Sigmoid colon (tissue), 7 donors: ENCODE data around the gene KRT85. TPM values are rescaled to one million over a fixed set of nuclear protein-coding genes. Genes with fewer than 3 reads are reported as not detected.
"Not testable (repeated sequence)": the region's sequence is repeated elsewhere in the genome, so short reads cannot be mapped to it uniquely, and the experiment has no call there.

Experiments used
- DNase-seq: peaks from one replicate; pipeline ENCODE4 v3.0.0-alpha.2; 2019
- H3K27ac ChIP-seq, 4 donors: fragments of 200-600 bp; sonication (generic); one replicate each; pipeline ENCODE4 v1.5.1; 2016 to 2019; ENCODE audit warnings: mild to moderate bottlenecking in 1 of 4
- H3K27me3 ChIP-seq, 3 donors: fragments of 200-600 bp; sonication (generic); one replicate each; pipeline ENCODE4 v1.5.1; 2019; ENCODE audit warnings: mild to moderate bottlenecking in 1 of 3
- H3K36me3 ChIP-seq, 4 donors: fragments of 200-600 bp; sonication (generic); one replicate each; pipeline ENCODE4 v1.5.1; 2016 to 2019
- H3K4me1 ChIP-seq, 4 donors: fragments of 200-600 bp; sonication (generic); one replicate each; pipeline ENCODE4 v1.5.1; 2017 to 2019
- H3K4me3 ChIP-seq, 4 donors: fragments of 200-600 bp; sonication (generic); one replicate each; pipeline ENCODE4 v1.5.1; 2017 to 2019; ENCODE audit warnings: mild to moderate bottlenecking in 2 of 4, moderate library complexity in 1 of 4
- H3K9me3 ChIP-seq, 4 donors: fragments of 200-600 bp in 3 of 4; sonication (generic) in 3 of 4; one replicate each; pipeline versions ENCODE4 v1.5.1 to v1.6.1; 2013 to 2019
- EP300 ChIP-seq, 4 donors: sonication (generic); formaldehyde crosslinking; IDR thresholded peaks; one replicate each; pipeline ENCODE4 v1.6.1; 2017; ENCODE audit warnings: antibody characterized with exemption in 4 of 4
- POLR2A ChIP-seq, 2 donors: fragments of 450-650 bp; IDR thresholded peaks; one replicate each; pipeline ENCODE4 v1.6.1; 2016; ENCODE audit warnings: antibody characterized with exemption in 2 of 2, mild to moderate bottlenecking in 2 of 2, moderate library complexity in 2 of 2
- POLR2AphosphoS5 ChIP-seq, 4 donors: sonication (generic); formaldehyde crosslinking; IDR thresholded peaks; one replicate each; pipeline ENCODE4 v1.6.1; 2017; ENCODE audit warnings: antibody characterized with exemption in 4 of 4
- WGBS, 2 donors: extraction: QIAGEN DNeasy Blood & Tissue Kit; methylation state at CpG; one replicate each; pipeline ENCODE4 v1.1.7; 2013; 5-methylcytosine and 5-hydroxymethylcytosine counted together
- intact Hi-C: fragments of 100-400 bp; cut with DNase I; formaldehyde crosslinking; loops from one replicate; pipeline ENCODE4 v1.15.1; 2023
- polyA plus RNA-seq, 3 donors: library from polyadenylated mRNA; stranded (reverse); fragments of 200-250 nt; gene quantifications; one replicate each; pipeline ENCODE4 v1.2.3, GENCODE V29; 2013
- total RNA-seq, 4 donors: library from RNA; depleted of rRNA; stranded (reverse); fragments of >200 nt; gene quantifications; one replicate each; pipeline ENCODE4 v1.1.0, GENCODE V29; 2016
- TF ChIP-seq, protein P1 (sequence below), 4 experiments: fragments of 450-650 bp in 3 of 4; fragments of 200-600 bp in 1 of 4; IDR thresholded peaks; one replicate each; pipeline ENCODE4 v1.5.1; 2016 to 2019; ENCODE audit warnings: antibody characterized with exemption in 4 of 4, mild to moderate bottlenecking in 3 of 4, moderate library complexity in 2 of 4
- donor health status: healthy with polysubstance abuse.
- donor health status: Bipolar disorder and iron deficiency.
- donor health status: healthy.

Gene KRT85
- total and polyA plus RNA-seq, 7 donors, result not detected

DNA sequence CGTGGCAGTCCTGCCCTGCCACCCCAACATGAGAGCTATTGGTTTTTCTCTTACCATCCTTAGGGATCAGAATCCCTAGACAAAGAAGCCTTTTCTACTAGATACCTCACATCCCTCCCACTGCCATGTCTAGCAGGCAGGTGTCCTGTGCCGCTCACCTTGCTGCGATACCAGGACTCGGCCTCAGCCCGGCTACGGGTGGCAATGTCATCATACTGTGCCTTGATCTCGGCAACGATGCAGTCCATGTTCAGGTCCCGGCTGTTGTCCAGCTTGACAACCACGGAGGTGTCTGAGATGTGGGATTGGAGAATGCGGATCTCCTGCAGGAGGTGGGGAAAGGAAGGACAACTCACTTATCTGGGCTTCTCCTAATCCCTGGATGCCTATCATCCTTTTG lies 50.6 kb downstream of the KRT85 start:
- H3K27me3 ChIP-seq, result peaks cover 0 to 5% (median 3%) of the 10 kb centered on the region in 3 donors

DNA sequence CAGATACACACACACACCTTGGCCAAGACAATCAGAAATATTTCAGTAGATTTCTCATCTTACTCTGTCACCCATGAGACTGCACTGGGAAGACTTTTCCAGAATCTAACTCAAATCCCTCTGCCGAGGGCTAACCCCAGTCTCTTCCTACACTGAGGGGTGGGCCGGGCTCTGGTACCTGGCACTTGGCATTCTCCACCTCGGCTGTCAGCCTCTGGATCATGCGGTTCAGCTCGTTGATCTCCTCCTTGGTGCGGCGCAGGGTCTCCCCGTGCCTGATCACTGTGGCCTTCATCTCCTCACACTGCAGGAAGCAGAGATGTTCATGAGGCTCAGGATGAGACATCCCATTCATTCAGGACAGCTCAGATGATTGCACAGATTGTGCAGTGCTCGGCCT lies 51.0 kb downstream of the KRT85 start:
- Histone ChIP-seq H3K27me3 (peaks cover 0 to 5% (median 3%) of the 10 kb centered on the region in 3 donors), H3K27ac (no peak overlapping the region), H3K9me3 (no peaks in the 10 kb centered on the region), H3K4me3 (no peak overlapping the region), H3K4me1 (peaks cover 0 to 11% (median 3%) of the 10 kb centered on the region in 4 donors), H3K36me3 (no peaks in the 10 kb centered on the region)
- no peak for TF ChIP-seq EP300 (IDR thresholded peaks at IDR 0.05)
- TF ChIP-seq POLR2A (IDR thresholded peaks at IDR 0.05), result no peak
- TF ChIP-seq, protein P1, sequence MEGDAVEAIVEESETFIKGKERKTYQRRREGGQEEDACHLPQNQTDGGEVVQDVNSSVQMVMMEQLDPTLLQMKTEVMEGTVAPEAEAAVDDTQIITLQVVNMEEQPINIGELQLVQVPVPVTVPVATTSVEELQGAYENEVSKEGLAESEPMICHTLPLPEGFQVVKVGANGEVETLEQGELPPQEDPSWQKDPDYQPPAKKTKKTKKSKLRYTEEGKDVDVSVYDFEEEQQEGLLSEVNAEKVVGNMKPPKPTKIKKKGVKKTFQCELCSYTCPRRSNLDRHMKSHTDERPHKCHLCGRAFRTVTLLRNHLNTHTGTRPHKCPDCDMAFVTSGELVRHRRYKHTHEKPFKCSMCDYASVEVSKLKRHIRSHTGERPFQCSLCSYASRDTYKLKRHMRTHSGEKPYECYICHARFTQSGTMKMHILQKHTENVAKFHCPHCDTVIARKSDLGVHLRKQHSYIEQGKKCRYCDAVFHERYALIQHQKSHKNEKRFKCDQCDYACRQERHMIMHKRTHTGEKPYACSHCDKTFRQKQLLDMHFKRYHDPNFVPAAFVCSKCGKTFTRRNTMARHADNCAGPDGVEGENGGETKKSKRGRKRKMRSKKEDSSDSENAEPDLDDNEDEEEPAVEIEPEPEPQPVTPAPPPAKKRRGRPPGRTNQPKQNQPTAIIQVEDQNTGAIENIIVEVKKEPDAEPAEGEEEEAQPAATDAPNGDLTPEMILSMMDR (IDR thresholded peaks at IDR 0.05), result no peak
- TF ChIP-seq POLR2AphosphoS5 (IDR thresholded peaks at IDR 0.05), result no peak
- intact Hi-C loops, result no loop called here
- DNase-seq, result no peak
- WGBS, 2 donors, result 84 to 95% methylated on average over 9 of the region's 9 CpGs

More for the DNA sequence above, 50.6 kb downstream of the KRT85 start:
- no peak for DNase-seq
- H3K9me3 ChIP-seq, result no peaks in the 10 kb centered on the region
- TF ChIP-seq, protein P1 (IDR thresholded peaks at IDR 0.05), result no peak
- TF ChIP-seq EP300 (IDR thresholded peaks at IDR 0.05), result no peak
- no peak for TF ChIP-seq POLR2AphosphoS5 (IDR thresholded peaks at IDR 0.05)
- no peak for TF ChIP-seq POLR2A (IDR thresholded peaks at IDR 0.05)
- H3K4me3 ChIP-seq, result no peak overlapping the region
- no peak overlapping the region for H3K27ac ChIP-seq
- H3K36me3 ChIP-seq, result no peaks in the 10 kb centered on the region
- intact Hi-C loops, result no loop called here
- peaks cover 0 to 11% (median under 1%) of the 10 kb centered on the region in 4 donors for H3K4me1 ChIP-seq
- WGBS, 2 donors, result 89 to 96% methylated on average over 11 of the region's 11 CpGs

DNA sequence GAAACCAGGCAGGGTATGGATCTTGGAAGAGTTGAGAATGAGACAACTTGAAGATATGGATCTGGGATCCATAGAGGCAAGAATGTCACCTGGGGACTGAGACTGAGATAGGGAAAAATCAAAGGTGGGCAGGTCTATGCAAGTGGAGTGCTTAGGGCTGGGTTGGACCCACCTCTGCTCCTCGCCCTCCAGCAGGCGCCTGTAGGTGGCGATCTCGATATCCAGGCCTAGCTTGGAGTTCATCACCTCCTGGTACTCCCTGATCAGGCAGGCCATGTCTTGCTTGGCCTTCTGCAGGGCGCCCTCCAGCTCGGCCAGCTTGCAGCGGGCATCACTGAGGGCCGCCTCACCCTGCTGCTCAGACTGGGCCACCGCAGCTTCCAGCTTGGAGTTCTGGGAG lies 51.6 kb downstream of the KRT85 start:
- 61 to 69% methylated on average over 9 of the region's 9 CpGs for WGBS, 2 donors
- H3K36me3 ChIP-seq, DNase-seq, H3K9me3 ChIP-seq, H3K27ac ChIP-seq, H3K4me3 ChIP-seq, H3K27me3 ChIP-seq, intact Hi-C loops: not testable (repeated sequence)
- H3K4me1 ChIP-seq, result peaks cover 0 to 12% (median 8%) of the 10 kb centered on the region in 4 donors

DNA sequence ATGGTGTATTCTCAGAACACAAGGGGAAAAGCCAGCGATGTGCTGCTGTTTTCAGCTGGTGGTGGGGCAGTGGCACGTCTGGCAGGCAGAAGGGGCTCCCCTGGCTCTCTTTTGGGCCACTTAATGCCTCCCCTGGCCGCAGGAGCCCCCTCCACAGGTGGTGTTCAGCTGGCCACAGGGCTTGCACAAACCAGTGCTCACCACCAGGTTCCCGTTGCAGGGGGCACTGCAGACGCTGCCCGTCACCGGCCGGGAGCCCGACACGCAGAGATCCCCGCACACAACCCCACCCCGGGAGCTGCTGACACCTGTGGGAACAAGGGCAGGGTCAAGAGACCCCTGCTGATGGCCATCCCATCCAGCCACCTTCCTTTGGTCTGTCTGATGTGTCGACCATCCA lies 52.8 kb downstream of the KRT85 start:
- Histone ChIP-seq H3K4me3 (no peak overlapping the region), H3K4me1 (peaks cover 0 to 17% (median 9%) of the 10 kb centered on the region in 4 donors), H3K9me3 (no peaks in the 10 kb centered on the region), H3K36me3 (no peaks in the 10 kb centered on the region), H3K27me3 (peaks cover 0 to 3% (median under 1%) of the 10 kb centered on the region in 3 donors), H3K27ac (no peak overlapping the region)
- TF ChIP-seq POLR2A (IDR thresholded peaks at IDR 0.05) (no peak), EP300 (IDR thresholded peaks at IDR 0.05) (no peak)
- TF ChIP-seq, protein P1 (IDR thresholded peaks at IDR 0.05), result no peak
- intact Hi-C loops, result no loop called here
- 83 to 87% methylated on average over 13 of the region's 13 CpGs for WGBS, 2 donors
- no peak for DNase-seq

DNA sequence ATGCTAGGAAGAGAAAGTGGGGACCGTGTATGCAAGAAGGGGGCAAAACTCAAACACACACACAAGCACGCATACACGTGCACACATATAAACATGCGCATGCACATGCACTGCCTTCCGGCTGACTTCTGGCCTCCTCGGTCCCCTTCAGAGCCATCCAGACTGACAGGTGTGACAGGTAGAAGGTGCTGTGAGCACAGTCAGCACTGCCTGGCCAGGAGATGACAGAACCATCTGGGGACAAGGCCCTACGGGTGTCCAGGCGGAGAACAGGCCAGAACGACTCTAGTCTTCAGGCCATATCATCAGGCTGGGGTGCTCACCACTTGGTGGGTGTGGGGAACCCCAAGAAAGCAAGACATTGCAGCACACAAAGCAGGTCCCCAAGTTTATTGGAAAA lies 53.4 kb downstream of the KRT85 start:
- peaks cover 0 to 3% (median 0%) of the 10 kb centered on the region in 3 donors for H3K27me3 ChIP-seq
- no peaks in the 10 kb centered on the region for H3K9me3 ChIP-seq
- no peak overlapping the region for H3K27ac ChIP-seq
- TF ChIP-seq POLR2A (IDR thresholded peaks at IDR 0.05) (no peak), POLR2AphosphoS5 (IDR thresholded peaks at IDR 0.05) (no peak)
- intact Hi-C loops, result no loop called here
- no peak for DNase-seq
- H3K36me3 ChIP-seq, result no peaks in the 10 kb centered on the region
- 83 to 89% methylated on average over 9 of the region's 9 CpGs for WGBS, 2 donors
- H3K4me3 ChIP-seq, result no peak overlapping the region
- H3K4me1 ChIP-seq, result peaks cover 0 to 18% (median 12%) of the 10 kb centered on the region in 4 donors

DNA sequence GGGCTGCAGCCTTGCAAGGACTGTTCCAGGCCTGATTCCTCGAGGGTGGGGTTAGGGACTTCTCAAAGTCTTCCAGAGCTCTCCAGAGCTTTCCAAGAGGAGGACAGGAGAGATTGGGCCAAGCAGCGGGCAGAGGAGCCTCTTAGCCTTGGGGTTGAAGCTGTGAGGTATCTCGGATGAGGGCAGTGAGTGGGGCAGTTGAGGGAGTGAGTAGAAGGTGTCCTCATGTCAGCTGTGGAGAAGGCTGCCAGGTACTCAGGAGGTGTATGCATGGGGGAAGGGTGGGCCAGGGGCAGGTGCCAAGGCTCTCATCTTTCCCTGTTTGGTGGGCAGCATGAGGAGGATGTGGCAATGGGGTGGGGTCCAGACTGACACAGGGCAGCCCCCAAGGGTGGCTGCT lies 53.8 kb downstream of the KRT85 start:
- peaks cover 0 to 3% (median 0%) of the 10 kb centered on the region in 3 donors for H3K27me3 ChIP-seq

More for the DNA sequence above, 53.8 kb downstream of the KRT85 start:
- no peaks in the 10 kb centered on the region for H3K36me3 ChIP-seq
- no peak for TF ChIP-seq POLR2A (IDR thresholded peaks at IDR 0.05)
- TF ChIP-seq POLR2AphosphoS5 (IDR thresholded peaks at IDR 0.05), result no peak
- no peak for TF ChIP-seq EP300 (IDR thresholded peaks at IDR 0.05)
- TF ChIP-seq, protein P1 (IDR thresholded peaks at IDR 0.05), result no peak
- no peak overlapping the region for H3K4me3 ChIP-seq
- intact Hi-C loops, result no loop called here
- H3K9me3 ChIP-seq, result no peaks in the 10 kb centered on the region
- 60 to 71% methylated on average over 3 of the region's 3 CpGs for WGBS, 2 donors
- H3K4me1 ChIP-seq, result peaks cover 0 to 22% (median 16%) of the 10 kb centered on the region in 4 donors
- no peak overlapping the region for H3K27ac ChIP-seq
- no peak for DNase-seq
